Keratinocyte (primary cell): ENCODE results near the gene CNTNAP2. TPM values are rescaled to one million over a fixed set of nuclear protein-coding genes. Genes with fewer than 3 reads are reported as not detected.

Experiments used
- DNase-seq: peaks from one replicate; pipeline ENCODE4 v3.0.0-alpha.2; 2011; ENCODE audit warnings: low read depth, missing footprints, low spot score
- FAIRE-seq: peaks from 2 replicates; lab custom pipeline; 2011; peaks lifted over from hg19 to GRCh38; lab: Jason Lieb, UNC
- H2AFZ ChIP-seq: 2 replicates; pipeline ENCODE4 v1.6.0; 2012; ENCODE audit warnings: low read length, control low read depth, inconsistent platforms; ENCODE audit not compliant: control insufficient read depth
- H3K27ac ChIP-seq: 2 replicates; pipeline ENCODE4 v1.5.1; 2011; ENCODE audit warnings: low read length; ENCODE audit not compliant: control insufficient read depth, insufficient read depth
- H3K27me3 ChIP-seq: 3 replicates; pipeline ENCODE4 v1.6.0; 2011; ENCODE audit warnings: low read length; ENCODE audit not compliant: control insufficient read depth, insufficient read depth; ENCODE audit errors: extremely low read depth
- H3K36me3 ChIP-seq, 2 experiments: 2 replicates in 1 of 2; 3 replicates in 1 of 2; pipeline ENCODE4 v1.5.1; 2011; ENCODE audit warnings: low read length in 2 of 2, mild to moderate bottlenecking in 1 of 2; ENCODE audit not compliant: control insufficient read depth in 2 of 2, insufficient read depth in 2 of 2; ENCODE audit errors: extremely low read depth in 1 of 2
- H3K4me1 ChIP-seq: 3 replicates; pipeline ENCODE4 v1.5.1; 2011; ENCODE audit warnings: low read length; ENCODE audit not compliant: control insufficient read depth, insufficient read depth; ENCODE audit errors: extremely low read depth
- H3K4me2 ChIP-seq: 3 replicates; pipeline ENCODE4 v1.6.0; 2011; ENCODE audit warnings: low read depth, low read length; ENCODE audit not compliant: control insufficient read depth, insufficient read depth; ENCODE audit errors: extremely low read depth
- H3K4me3 ChIP-seq, 3 experiments: fragments of 200-600 bp in 1 of 3; sonication (generic) in 1 of 3; 2 replicates in 2 of 3; 3 replicates in 1 of 3; pipeline ENCODE4 v1.5.1; 2011 to 2016; ENCODE audit warnings: low read length in 3 of 3, mild to moderate bottlenecking in 3 of 3, control low read depth in 2 of 3, inconsistent platforms in 1 of 3, low read depth in 1 of 3, mixed read lengths in 1 of 3, mixed run types in 1 of 3, moderate library complexity in 1 of 3; ENCODE audit not compliant: control insufficient read depth in 2 of 3, insufficient read depth in 2 of 3; ENCODE audit errors: extremely low read depth in 1 of 3
- H3K79me2 ChIP-seq: 2 replicates; pipeline ENCODE4 v1.6.0; 2012; ENCODE audit warnings: low read length; ENCODE audit not compliant: control insufficient read depth, insufficient read depth
- H3K9ac ChIP-seq: 3 replicates; pipeline ENCODE4 v1.6.0; 2011; ENCODE audit warnings: low read length; ENCODE audit not compliant: control insufficient read depth, insufficient read depth; ENCODE audit errors: extremely low read depth
- H3K9me1 ChIP-seq: 3 replicates; pipeline ENCODE4 v1.6.0; 2011; ENCODE audit warnings: low read length; ENCODE audit not compliant: control insufficient read depth, insufficient read depth; ENCODE audit errors: extremely low read depth
- H3K9me3 ChIP-seq: 2 replicates; pipeline ENCODE4 v1.5.1; 2012; ENCODE audit warnings: low read depth, low read length; ENCODE audit not compliant: control insufficient read depth
- H4K20me1 ChIP-seq: 3 replicates; pipeline ENCODE4 v1.6.0; 2011; ENCODE audit warnings: low read length; ENCODE audit not compliant: control insufficient read depth, insufficient read depth; ENCODE audit errors: extremely low read depth
- EZH2 ChIP-seq: IDR thresholded peaks from one replicate; pipeline ENCODE4 v1.6.1; 2012; ENCODE audit warnings: inconsistent platforms, mild to moderate bottlenecking, low read length, moderate library complexity
- dilution Hi-C: fragments of 300-500 bp; cut with MboI; formaldehyde crosslinking; loops from one replicate; pipeline ENCODE4 v1.7.0; 2020; ENCODE audit warnings: low sequenced_read_pairs; ENCODE audit not compliant: extremely low pct_ligation_motif_present
- polyA plus RNA-seq, 5 experiments: library from polyadenylated mRNA; depleted of rRNA in 3 of 5; stranded (reverse) in 3 of 5; stranded (forward) in 1 of 5; unstranded in 1 of 5; fragments of >200 nt; gene quantifications; 1 replicate in 1 of 5; 2 replicates in 3 of 5; 3 replicates in 1 of 5; pipeline versions ENCODE4 v1.2.1 to v1.2.3, GENCODE V29; 2011 to 2012; ENCODE audit warnings: missing spikeins in 2 of 5, low read depth in 1 of 5, low replicate concordance in 1 of 5
- TF ChIP-seq, protein P1 (sequence below), 3 experiments: IDR thresholded peaks in 1 of 3; conservative IDR thresholded peaks in 1 of 3; optimal IDR thresholded peaks in 1 of 3; 2 replicates in 2 of 3; 3 replicates in 1 of 3; pipeline versions ENCODE3 to v1.5.1; 2011; ENCODE audit warnings: low read length in 3 of 3, mild to moderate bottlenecking in 3 of 3, moderate library complexity in 2 of 3, control low read depth in 1 of 3, inconsistent platforms in 1 of 3; ENCODE audit not compliant: insufficient read depth in 2 of 3; ENCODE audit errors: extremely low read depth in 1 of 3

Gene CNTNAP2
- polyA plus RNA-seq, 1 donor (not counting 4 experiments of a cell fraction or from before 2014, with no cell fraction given), result 1.4 TPM

DNA sequence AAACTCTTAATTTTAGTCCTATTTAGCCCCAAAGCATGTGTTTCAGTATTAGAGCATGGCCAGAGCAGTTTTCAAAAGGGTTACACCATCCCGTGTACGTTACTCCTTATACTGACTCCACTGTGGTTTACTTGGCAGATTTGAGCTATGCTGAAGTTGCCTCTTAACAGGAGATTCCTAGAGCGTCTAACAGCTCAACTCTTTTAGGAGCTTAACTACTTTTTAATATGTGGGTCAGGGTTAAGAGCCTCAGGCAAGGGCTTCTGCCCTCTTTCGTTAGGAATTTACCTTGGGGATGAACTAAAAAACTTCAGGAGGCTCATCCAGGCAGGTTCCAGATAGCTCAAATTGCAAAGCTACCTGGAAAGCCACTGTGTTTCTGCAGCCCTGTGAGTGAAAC, 1799.2 kb downstream of the CNTNAP2 start:
- H3K9me3 ChIP-seq, result no peaks in the 10 kb centered on the region
- DNase-seq (no peak), FAIRE-seq (no peak)
- H4K20me1 ChIP-seq, result no peaks in the 10 kb centered on the region
- H3K27me3 ChIP-seq, result no peaks in the 10 kb centered on the region
- TF ChIP-seq EZH2, result no peak
- TF ChIP-seq, protein P1, sequence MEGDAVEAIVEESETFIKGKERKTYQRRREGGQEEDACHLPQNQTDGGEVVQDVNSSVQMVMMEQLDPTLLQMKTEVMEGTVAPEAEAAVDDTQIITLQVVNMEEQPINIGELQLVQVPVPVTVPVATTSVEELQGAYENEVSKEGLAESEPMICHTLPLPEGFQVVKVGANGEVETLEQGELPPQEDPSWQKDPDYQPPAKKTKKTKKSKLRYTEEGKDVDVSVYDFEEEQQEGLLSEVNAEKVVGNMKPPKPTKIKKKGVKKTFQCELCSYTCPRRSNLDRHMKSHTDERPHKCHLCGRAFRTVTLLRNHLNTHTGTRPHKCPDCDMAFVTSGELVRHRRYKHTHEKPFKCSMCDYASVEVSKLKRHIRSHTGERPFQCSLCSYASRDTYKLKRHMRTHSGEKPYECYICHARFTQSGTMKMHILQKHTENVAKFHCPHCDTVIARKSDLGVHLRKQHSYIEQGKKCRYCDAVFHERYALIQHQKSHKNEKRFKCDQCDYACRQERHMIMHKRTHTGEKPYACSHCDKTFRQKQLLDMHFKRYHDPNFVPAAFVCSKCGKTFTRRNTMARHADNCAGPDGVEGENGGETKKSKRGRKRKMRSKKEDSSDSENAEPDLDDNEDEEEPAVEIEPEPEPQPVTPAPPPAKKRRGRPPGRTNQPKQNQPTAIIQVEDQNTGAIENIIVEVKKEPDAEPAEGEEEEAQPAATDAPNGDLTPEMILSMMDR (optimal IDR thresholded peaks at IDR 0.05 in 1 of 3, IDR thresholded peaks at IDR 0.05 in 1 of 3, conservative IDR thresholded peaks at IDR 0.05 in 1 of 3; ENCODE audit: extremely low read depth in 1 of 3, insufficient read depth in 2 of 3, low read length in 3 of 3), result no peak
- no peaks in the 10 kb centered on the region for H3K9me1 ChIP-seq
- no peak overlapping the region for H2AFZ ChIP-seq
- H3K4me1 ChIP-seq, result no peaks in the 10 kb centered on the region
- H3K27ac ChIP-seq, result no peak overlapping the region
- H3K4me2 ChIP-seq, result no peak overlapping the region
- no peak overlapping the region for H3K4me3 ChIP-seq
- dilution Hi-C loops, result no loop called here
- H3K79me2 ChIP-seq, result no peaks in the 10 kb centered on the region
- no peak overlapping the region for H3K9ac ChIP-seq
- H3K36me3 ChIP-seq, result no peaks in the 10 kb centered on the region

DNA sequence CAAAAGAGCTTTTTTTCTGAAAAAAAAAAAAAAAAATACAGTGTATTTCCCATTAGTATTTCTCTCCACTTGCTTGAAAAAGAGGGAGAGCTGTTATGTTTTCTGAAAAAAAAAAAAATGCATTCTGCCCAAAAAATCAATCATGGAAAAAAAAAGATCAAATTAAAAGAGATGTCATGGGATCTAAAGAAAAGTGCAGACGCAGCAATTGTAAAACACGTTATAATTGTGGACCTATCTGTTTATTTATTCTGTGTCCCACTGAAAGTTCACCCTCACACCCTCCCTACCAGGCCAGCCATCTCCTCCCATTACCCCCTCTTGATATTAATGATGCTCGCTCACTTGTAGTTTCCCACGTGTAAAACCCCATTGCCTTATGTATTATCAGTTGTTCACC, 1800.0 kb downstream of the CNTNAP2 start:
- Histone ChIP-seq H3K79me2 (no peaks in the 10 kb centered on the region), H3K36me3 (no peaks in the 10 kb centered on the region), H3K4me1 (no peaks in the 10 kb centered on the region), H3K27ac (no peak overlapping the region), H2AFZ (no peak overlapping the region), H3K9me3 (no peaks in the 10 kb centered on the region), H4K20me1 (no peaks in the 10 kb centered on the region), H3K9ac (no peak overlapping the region), H3K27me3 (no peaks in the 10 kb centered on the region), H3K4me2 (no peak overlapping the region), H3K4me3 (no peak overlapping the region), H3K9me1 (no peaks in the 10 kb centered on the region)
- TF ChIP-seq, protein P1 (optimal IDR thresholded peaks at IDR 0.05 in 1 of 3, IDR thresholded peaks at IDR 0.05 in 1 of 3, conservative IDR thresholded peaks at IDR 0.05 in 1 of 3; ENCODE audit: extremely low read depth in 1 of 3, insufficient read depth in 2 of 3, low read length in 3 of 3), result no peak
- TF ChIP-seq EZH2, result no peak
- DNase-seq (no peak), FAIRE-seq (no peak)
- dilution Hi-C loops, result no loop called here
